ENCODE data around the gene TVP23C. TPM values are rescaled to one million over a fixed set of nuclear protein-coding genes. Genes with fewer than 3 reads are reported as not detected.
"Not testable (repeated sequence)": the region's sequence is repeated elsewhere in the genome, so short reads cannot be mapped to it uniquely, and the experiment has no call there.

The TVP23C gene
- total RNA-seq, 1 experiment from 2014 or later = 16.9 TPM

- DNase-seq; H3K9me3 Mint-ChIP-seq; H2BK120ac ChIP-seq (ENCODE audit: low read depth, low read length, poor library complexity, severe bottlenecking); H2BK20ac ChIP-seq (ENCODE audit: low read depth, low read length, poor library complexity, severe bottlenecking); H4K5ac ChIP-seq (ENCODE audit: insufficient read length, low read depth, low read length); H2BK5ac ChIP-seq (ENCODE audit: insufficient read length, low read length); H3K23me2 ChIP-seq (ENCODE audit: insufficient read length, low read depth, low read length, poor library complexity, severe bottlenecking); H3T11ph ChIP-seq (ENCODE audit: low read length); H3K4me2 ChIP-seq (ENCODE audit: insufficient read depth, insufficient read length, low read length); H3K9me3 ChIP-seq (ENCODE audit: control insufficient read depth, low read depth, low read length); H3K4me1 ChIP-seq (ENCODE audit: insufficient read depth, low read length); H3K79me2 ChIP-seq (ENCODE audit: insufficient read depth, low read length); H3K27ac Mint-ChIP-seq; H2BK15ac ChIP-seq (ENCODE audit: low read depth, low read length); H3K9ac ChIP-seq (ENCODE audit: extremely low read depth, insufficient read length, low read length); H3K27ac ChIP-seq (ENCODE audit: insufficient read length, low read depth, low read length); H3K4ac ChIP-seq (ENCODE audit: low read depth, low read length); H4K8ac ChIP-seq (replicated peaks; ENCODE audit: insufficient read length, low read depth, low read length); H2AFZ ChIP-seq (ENCODE audit: low read length); H4K20me1 ChIP-seq (ENCODE audit: control insufficient read depth, insufficient read depth, insufficient read length); H3K23ac ChIP-seq (ENCODE audit: insufficient read length, low read depth, low read length); H3K27me3 Mint-ChIP-seq (ENCODE audit: low read depth); H3K27me3 ChIP-seq (ENCODE audit: insufficient read depth, low read length); H3K14ac ChIP-seq (ENCODE audit: insufficient read depth, low read length); H3K56ac ChIP-seq (ENCODE audit: insufficient read length, low read depth, low read length); H4K91ac ChIP-seq (ENCODE audit: insufficient read length, low read depth, low read length); H3K18ac ChIP-seq (ENCODE audit: insufficient read length, low read depth, low read length); H3K79me1 ChIP-seq (ENCODE audit: insufficient read depth, low read depth, low read length, poor library complexity, severe bottlenecking); H3K4me3 Mint-ChIP-seq; H2BK12ac ChIP-seq (ENCODE audit: insufficient read length, low read depth, low read length); H2AK5ac ChIP-seq (ENCODE audit: insufficient read length, low read length): not testable (repeated sequence)
- Mint-ChIP-seq H3K36me3 (ENCODE audit: insufficient read depth in 1 of 3, low read depth in 3 of 3) (peaks cover 5 to 31% (median 15%) of the 10 kb centered on the region in 3 experiments; a peak in 6 of 7 replicates), H3K4me1 (peaks cover 16 to 27% of the 10 kb centered on the region in 2 experiments)
- no CpG with 5 or more reads among the region's 5 CpGs for whole genome bisulfite sequencing (ENCODE audit: extremely low coverage, insufficient read length, low lambda C conversion rate)
Measured at GRCh38 chr17:15557334-15557832, 5.9 kb downstream of the TVP23C start.

Data from H9 (cell line).